A673 (cell line): ENCODE data around the gene MYO7A. TPM values are rescaled to one million over a fixed set of nuclear protein-coding genes. Genes with fewer than 3 reads are reported as not detected.

Source experiments
- BruUV-seq: library from RNA; stranded (reverse); fragments of 400-500 nt; replicated peaks from 2 replicates; lab custom pipeline; 2021; lab: Mats Ljungman, UMichigan
- CTCF ChIA-PET: fragments of 300-600 bp; sonication (Branson Sonifier 250); formaldehyde crosslinking; loops from one replicate; lab custom pipeline; 2022; ENCODE audit warnings: antibody characterized with exemption; lab: Charles Lee
- POLR2A ChIA-PET: fragments of 300-600 bp; sonication (Branson Sonifier 250); formaldehyde crosslinking; loops from one replicate; lab custom pipeline; 2022; ENCODE audit warnings: antibody characterized with exemption; ENCODE audit not compliant: low non-redundant PET; lab: Charles Lee
- DNase-seq: peaks from one replicate; pipeline ENCODE4 v3.0.0-alpha.2; 2015; ENCODE audit warnings: low spot score
- H3K27ac ChIP-seq: fragments of 200-600 bp; sonication (generic); 2 replicates; pipeline ENCODE4 v1.5.1; 2016; ENCODE audit warnings: mixed run types, low read depth, mild to moderate bottlenecking, mixed read lengths, antibody characterized with exemption, low read length; ENCODE audit not compliant: poor library complexity, severe bottlenecking
- H3K27me3 ChIP-seq: fragments of 200-600 bp; sonication (generic); replicated peaks from 2 replicates; pipeline ENCODE4 v1.6.1; 2017; ENCODE audit warnings: mixed run types, low read depth, mild to moderate bottlenecking, mixed read lengths, antibody characterized with exemption, low read length; ENCODE audit not compliant: insufficient read depth, poor library complexity
- H3K36me3 ChIP-seq: fragments of 200-600 bp; sonication (generic); 2 replicates; pipeline ENCODE4 v1.6.1; 2016; ENCODE audit warnings: mixed run types, mild to moderate bottlenecking, mixed read lengths, antibody characterized with exemption, low read length; ENCODE audit not compliant: insufficient read depth, poor library complexity, severe bottlenecking
- H3K4me1 ChIP-seq: fragments of 200-600 bp; sonication (generic); 2 replicates; pipeline ENCODE4 v1.6.1; 2017; ENCODE audit warnings: mixed run types, mild to moderate bottlenecking, mixed read lengths, antibody characterized with exemption, low read length; ENCODE audit not compliant: insufficient read depth, poor library complexity, severe bottlenecking
- H3K4me3 ChIP-seq: fragments of 200-600 bp; sonication (generic); 2 replicates; pipeline ENCODE4 v1.5.1; 2016; ENCODE audit warnings: low read depth, mixed run types, mild to moderate bottlenecking, mixed read lengths, low read length; ENCODE audit not compliant: poor library complexity, severe bottlenecking
- H3K9me3 ChIP-seq: fragments of 200-600 bp; sonication (generic); 2 replicates; pipeline ENCODE4 v1.6.1; 2016; ENCODE audit warnings: mixed run types, low read depth, mild to moderate bottlenecking, mixed read lengths, antibody characterized with exemption, low read length; ENCODE audit not compliant: poor library complexity, severe bottlenecking
- EZH2 ChIP-seq: fragments of 200-600 bp; sonication (generic); IDR thresholded peaks from 2 replicates; pipeline ENCODE4 v1.6.1; 2017; ENCODE audit warnings: borderline replicate concordance, low read depth, mild to moderate bottlenecking, mixed read lengths, antibody characterized with exemption, low read length; ENCODE audit not compliant: poor library complexity, severe bottlenecking
- intact Hi-C: fragments of 100-400 bp; cut with micrococcal nuclease; formaldehyde crosslinking; loops from one replicate; pipeline ENCODE4 v1.10.0; 2022; ENCODE audit not compliant: unreplicated experiment
- total RNA-seq: library from RNA; stranded (reverse); gene quantifications from 2 replicates; pipeline ENCODE4 v1.2.3, GENCODE V29; 2021
- TF ChIP-seq, protein P1 (sequence below): fragments of 300-800, 200-600 bp; sonication (generic); conservative IDR thresholded peaks from 2 replicates; pipeline ENCODE4 v1.5.1; 2017; ENCODE audit warnings: low read depth, mild to moderate bottlenecking, antibody characterized with exemption, low read length, moderate library complexity, mixed read lengths

MYO7A gene
- total RNA-seq, 1 experiment from 2014 or later, result not detected

DNA sequence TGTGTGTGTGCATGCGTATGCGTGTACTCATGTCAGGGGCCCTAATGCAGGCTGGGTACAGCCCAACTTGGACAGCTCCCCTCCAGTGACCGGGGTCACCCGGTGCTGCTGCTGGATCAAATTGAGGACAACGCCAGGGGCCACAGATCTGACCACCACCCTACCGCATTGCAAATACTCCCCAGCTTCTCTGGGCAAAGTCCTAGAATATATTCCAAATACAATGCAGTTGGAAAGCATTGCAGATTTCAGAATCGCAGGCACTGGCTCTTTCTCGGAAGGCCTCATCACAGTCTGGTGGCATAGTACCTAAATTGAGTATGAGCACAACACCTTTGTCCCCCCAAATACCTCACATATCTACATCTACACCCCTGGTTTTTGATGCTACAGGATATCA is 43.2 kb downstream of the MYO7A start:
- CTCF ChIA-PET, result interaction anchor here (0.7 to 1.4 kb wide), 2 partner anchors 17 to 395 kb away, joined by 3 read pairs; no protein-coding TSS in a partner anchor
- no peaks in the 10 kb centered on the region for H3K27me3 ChIP-seq
- POLR2A ChIA-PET, result no interaction called here
- H3K4me1 ChIP-seq, result no peaks in the 10 kb centered on the region
- H3K27ac ChIP-seq, result no peak overlapping the region
- TF ChIP-seq EZH2, result no peak
- TF ChIP-seq, protein P1, sequence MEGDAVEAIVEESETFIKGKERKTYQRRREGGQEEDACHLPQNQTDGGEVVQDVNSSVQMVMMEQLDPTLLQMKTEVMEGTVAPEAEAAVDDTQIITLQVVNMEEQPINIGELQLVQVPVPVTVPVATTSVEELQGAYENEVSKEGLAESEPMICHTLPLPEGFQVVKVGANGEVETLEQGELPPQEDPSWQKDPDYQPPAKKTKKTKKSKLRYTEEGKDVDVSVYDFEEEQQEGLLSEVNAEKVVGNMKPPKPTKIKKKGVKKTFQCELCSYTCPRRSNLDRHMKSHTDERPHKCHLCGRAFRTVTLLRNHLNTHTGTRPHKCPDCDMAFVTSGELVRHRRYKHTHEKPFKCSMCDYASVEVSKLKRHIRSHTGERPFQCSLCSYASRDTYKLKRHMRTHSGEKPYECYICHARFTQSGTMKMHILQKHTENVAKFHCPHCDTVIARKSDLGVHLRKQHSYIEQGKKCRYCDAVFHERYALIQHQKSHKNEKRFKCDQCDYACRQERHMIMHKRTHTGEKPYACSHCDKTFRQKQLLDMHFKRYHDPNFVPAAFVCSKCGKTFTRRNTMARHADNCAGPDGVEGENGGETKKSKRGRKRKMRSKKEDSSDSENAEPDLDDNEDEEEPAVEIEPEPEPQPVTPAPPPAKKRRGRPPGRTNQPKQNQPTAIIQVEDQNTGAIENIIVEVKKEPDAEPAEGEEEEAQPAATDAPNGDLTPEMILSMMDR, result no peak
- BruUV-seq, result no TSS peak
- no peaks in the 10 kb centered on the region for H3K9me3 ChIP-seq
- intact Hi-C loops, result no loop called here
- DNase-seq, result no peak
- H3K4me3 ChIP-seq, result no peak overlapping the region
- H3K36me3 ChIP-seq, result no peaks in the 10 kb centered on the region

DNA sequence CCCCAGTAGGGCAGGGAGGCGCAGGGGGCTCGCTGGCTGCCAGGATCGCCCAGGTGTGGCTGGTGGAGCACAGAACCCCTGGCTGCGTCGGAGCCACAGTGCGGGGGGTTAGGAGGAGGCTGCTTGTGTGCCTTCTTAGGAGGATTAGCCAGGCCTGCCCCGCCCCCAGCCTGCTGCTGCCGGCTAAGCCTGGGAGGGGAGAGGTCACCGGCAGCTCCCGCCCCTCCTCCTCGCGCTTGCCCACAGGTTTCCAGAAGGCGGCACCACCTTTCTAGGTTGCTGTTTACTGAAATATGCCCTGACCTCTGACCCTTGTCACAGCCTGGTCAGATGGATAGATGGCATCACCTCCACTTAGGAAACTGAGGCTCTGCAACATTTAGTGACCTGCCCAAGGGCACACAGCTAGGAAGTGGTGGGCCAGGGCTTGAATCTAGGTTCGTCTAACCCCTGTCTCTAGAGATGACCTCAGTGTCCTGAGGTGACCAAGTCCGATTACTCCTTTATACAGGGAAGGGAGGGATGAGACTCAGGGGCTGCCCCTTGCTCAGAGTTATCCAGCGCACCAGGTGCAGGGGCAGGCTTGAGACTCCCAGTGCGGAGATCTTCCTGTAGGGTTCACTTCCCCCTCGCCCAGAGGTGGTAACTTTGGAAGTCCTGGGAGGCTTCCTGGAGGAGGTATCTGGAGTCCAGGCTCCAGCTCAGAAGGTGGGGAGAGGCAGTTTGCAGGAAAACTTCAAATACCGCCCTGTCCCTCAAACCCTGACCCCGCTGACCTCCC is 44.0 kb downstream of the MYO7A start:
- Histone ChIP-seq H3K9me3 (no peaks in the 10 kb centered on the region), H3K27me3 (no peaks in the 10 kb centered on the region), H3K4me3 (no peak overlapping the region), H3K36me3 (no peaks in the 10 kb centered on the region), H3K27ac (no peak overlapping the region), H3K4me1 (no peaks in the 10 kb centered on the region)
- ChIA-PET POLR2A (no interaction called here), CTCF (no interaction called here)
- TF ChIP-seq EZH2, result no peak
- TF ChIP-seq, protein P1, result no peak
- no peak for DNase-seq
- BruUV-seq, result no TSS peak
- intact Hi-C loops, result no loop called here

DNA sequence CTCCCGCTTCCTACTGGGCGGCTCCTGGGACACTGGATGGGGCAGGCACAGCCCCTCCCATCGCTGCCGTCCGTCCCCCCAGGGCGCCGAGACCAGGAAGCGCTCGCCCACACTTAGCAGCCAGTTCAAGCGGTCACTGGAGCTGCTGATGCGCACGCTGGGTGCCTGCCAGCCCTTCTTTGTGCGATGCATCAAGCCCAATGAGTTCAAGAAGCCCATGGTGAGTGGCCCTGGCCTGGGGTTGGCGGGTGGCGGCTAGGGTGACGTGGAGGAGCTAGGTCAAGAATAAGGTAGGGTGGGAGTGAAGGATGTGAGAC is 44.6 kb downstream of the MYO7A start:
- Histone ChIP-seq H3K36me3 (no peaks in the 10 kb centered on the region), H3K27me3 (no peaks in the 10 kb centered on the region), H3K4me3 (no peak overlapping the region), H3K9me3 (no peaks in the 10 kb centered on the region), H3K27ac (no peak overlapping the region), H3K4me1 (no peaks in the 10 kb centered on the region)
- POLR2A ChIA-PET, result interaction anchor here (0.6 kb wide), 1 partner anchor 20 kb away, joined by 3 read pairs; no protein-coding TSS in a partner anchor
- no peak for DNase-seq
- CTCF ChIA-PET, result no interaction called here
- BruUV-seq, result no TSS peak
- intact Hi-C loops, result no loop called here
- TF ChIP-seq EZH2, result no peak
- TF ChIP-seq, protein P1, result no peak
